Fibroblast of mammary gland (primary cell): ENCODE measurements around the gene DYNC1LI2.
"Not testable (repeated sequence)": the region's sequence is repeated elsewhere in the genome, so short reads cannot be mapped to it uniquely, and the experiment has no call there.

Experiments
- DNase-seq: peaks from one replicate; pipeline ENCODE4 v3.0.0-alpha.2; 2010; ENCODE audit warnings: low read depth
- H3K4me3 ChIP-seq: 2 replicates; pipeline ENCODE4 v1.5.1; 2011; ENCODE audit warnings: low read depth, mild to moderate bottlenecking, low read length, moderate library complexity; ENCODE audit not compliant: control insufficient read depth
- TF ChIP-seq, protein P1 (sequence below): conservative IDR thresholded peaks from 2 replicates; pipeline ENCODE4 v1.5.1; 2011; ENCODE audit warnings: low read depth, low read length, inconsistent platforms; ENCODE audit not compliant: control insufficient read depth, insufficient read depth

The DYNC1LI2 gene

GRCh38 chr16:66751303-66751991 is at the start of gene DYNC1LI2:
Gene DYNC1LI2 (minus strand): TSS chr16:66751609. CDS start chr16:66751591, 18 bp downstream.
- TF ChIP-seq, protein P1, sequence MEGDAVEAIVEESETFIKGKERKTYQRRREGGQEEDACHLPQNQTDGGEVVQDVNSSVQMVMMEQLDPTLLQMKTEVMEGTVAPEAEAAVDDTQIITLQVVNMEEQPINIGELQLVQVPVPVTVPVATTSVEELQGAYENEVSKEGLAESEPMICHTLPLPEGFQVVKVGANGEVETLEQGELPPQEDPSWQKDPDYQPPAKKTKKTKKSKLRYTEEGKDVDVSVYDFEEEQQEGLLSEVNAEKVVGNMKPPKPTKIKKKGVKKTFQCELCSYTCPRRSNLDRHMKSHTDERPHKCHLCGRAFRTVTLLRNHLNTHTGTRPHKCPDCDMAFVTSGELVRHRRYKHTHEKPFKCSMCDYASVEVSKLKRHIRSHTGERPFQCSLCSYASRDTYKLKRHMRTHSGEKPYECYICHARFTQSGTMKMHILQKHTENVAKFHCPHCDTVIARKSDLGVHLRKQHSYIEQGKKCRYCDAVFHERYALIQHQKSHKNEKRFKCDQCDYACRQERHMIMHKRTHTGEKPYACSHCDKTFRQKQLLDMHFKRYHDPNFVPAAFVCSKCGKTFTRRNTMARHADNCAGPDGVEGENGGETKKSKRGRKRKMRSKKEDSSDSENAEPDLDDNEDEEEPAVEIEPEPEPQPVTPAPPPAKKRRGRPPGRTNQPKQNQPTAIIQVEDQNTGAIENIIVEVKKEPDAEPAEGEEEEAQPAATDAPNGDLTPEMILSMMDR = no peak
- peak within 1 kb of the TSS; percentile 91 for H3K4me3 ChIP-seq
- DNase-seq = peak; percentile 55

GRCh38 chr16:66800856-66801255 is 49.4 kb upstream of the DYNC1LI2 start:
- DNase-seq = no peak
- TF ChIP-seq, protein P1 = no peak
- H3K4me3 ChIP-seq = no peak overlapping the region

GRCh38 chr16:66798161-66798560 is 46.8 kb upstream of the DYNC1LI2 start:
- H3K4me3 ChIP-seq = no peak overlapping the region
- peak; percentile 11 for DNase-seq
- TF ChIP-seq, protein P1 = no peak

- H3K4me3 ChIP-seq, DNase-seq: not testable (repeated sequence)
Measured at GRCh38 chr16:66793984-66794383, 42.6 kb upstream of the DYNC1LI2 start.

DNA sequence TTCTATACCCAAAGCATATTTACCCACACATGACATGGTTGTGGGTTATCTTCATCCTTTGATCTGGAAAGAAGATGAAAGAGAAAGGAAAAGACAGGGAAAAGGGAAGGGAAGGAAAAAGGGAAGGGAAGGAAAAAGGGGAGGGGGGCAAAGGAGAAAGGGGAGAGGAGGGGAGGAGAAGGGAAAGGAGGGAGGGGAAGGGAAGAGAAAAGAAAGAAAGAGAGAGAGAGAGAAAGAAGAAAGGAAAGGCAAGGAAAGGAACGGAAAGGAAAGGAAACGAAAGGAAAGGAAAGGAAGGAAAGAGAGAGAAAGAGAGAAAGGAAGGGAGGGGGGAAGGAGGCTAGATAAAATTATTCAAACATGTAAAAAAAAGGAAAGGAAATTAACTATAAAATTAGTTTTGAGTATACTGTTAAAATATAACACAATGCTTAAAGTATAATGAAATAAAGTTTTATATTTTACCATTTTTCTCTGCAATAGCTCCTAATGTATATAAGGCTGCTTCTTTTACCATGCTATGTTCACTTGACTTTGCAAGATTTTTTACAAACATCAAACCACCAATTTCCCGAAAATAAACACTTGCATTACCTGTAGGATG is 38.8 kb upstream of the DYNC1LI2 start:
- no peak for DNase-seq
- TF ChIP-seq, protein P1 = no peak
- H3K4me3 ChIP-seq = no peak overlapping the region

- DNase-seq = no peak
- TF ChIP-seq, protein P1 = no peak
- no peak overlapping the region for H3K4me3 ChIP-seq
Measured at GRCh38 chr16:66787427-66787826, 36.0 kb upstream of the DYNC1LI2 start.

- H3K4me3 ChIP-seq = no peak overlapping the region
- TF ChIP-seq, protein P1 = no peak
Measured at GRCh38 chr16:66786551-66786950, 35.1 kb upstream of the DYNC1LI2 start.

More at GRCh38 chr16:66786551-66786950, 35.1 kb upstream of the DYNC1LI2 start:
- no peak for DNase-seq
